Loucy (cell line): ENCODE measurements around the gene MMP2.

ENCODE experiments used
- EZH2phosphoT487 ChIP-seq: fragments of 200-600 bp; IDR thresholded peaks from 2 replicates; pipeline ENCODE4 v1.6.1; 2018; ENCODE audit warnings: antibody characterized with exemption, mild to moderate bottlenecking, moderate library complexity, borderline replicate concordance
- TF ChIP-seq, protein P1 (sequence below): fragments of 200-600 bp; sonication (generic); conservative IDR thresholded peaks from 2 replicates; pipeline ENCODE4 v1.5.1; 2014; ENCODE audit warnings: mild to moderate bottlenecking, antibody characterized with exemption, low read length

GRCh38 chr16:55542459-55543082, 63.6 kb downstream of the MMP2 start:
- TF ChIP-seq, protein P1, sequence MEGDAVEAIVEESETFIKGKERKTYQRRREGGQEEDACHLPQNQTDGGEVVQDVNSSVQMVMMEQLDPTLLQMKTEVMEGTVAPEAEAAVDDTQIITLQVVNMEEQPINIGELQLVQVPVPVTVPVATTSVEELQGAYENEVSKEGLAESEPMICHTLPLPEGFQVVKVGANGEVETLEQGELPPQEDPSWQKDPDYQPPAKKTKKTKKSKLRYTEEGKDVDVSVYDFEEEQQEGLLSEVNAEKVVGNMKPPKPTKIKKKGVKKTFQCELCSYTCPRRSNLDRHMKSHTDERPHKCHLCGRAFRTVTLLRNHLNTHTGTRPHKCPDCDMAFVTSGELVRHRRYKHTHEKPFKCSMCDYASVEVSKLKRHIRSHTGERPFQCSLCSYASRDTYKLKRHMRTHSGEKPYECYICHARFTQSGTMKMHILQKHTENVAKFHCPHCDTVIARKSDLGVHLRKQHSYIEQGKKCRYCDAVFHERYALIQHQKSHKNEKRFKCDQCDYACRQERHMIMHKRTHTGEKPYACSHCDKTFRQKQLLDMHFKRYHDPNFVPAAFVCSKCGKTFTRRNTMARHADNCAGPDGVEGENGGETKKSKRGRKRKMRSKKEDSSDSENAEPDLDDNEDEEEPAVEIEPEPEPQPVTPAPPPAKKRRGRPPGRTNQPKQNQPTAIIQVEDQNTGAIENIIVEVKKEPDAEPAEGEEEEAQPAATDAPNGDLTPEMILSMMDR: no peak
- no peak for TF ChIP-seq EZH2phosphoT487
